AG04449 (cell line): ENCODE results near the gene BMP8B.
"Not testable (repeated sequence)": the region's sequence is repeated elsewhere in the genome, so short reads cannot be mapped to it uniquely, and the experiment has no call there.

ENCODE experiments used
- CTCF ChIA-PET: fragments of 350-600 bp; formaldehyde crosslinking; extraction: SDS; loops from one replicate; lab custom pipeline; 2021; ENCODE audit warnings: antibody characterized with exemption; lab: Yijun Ruan, JAX
- POLR2A ChIA-PET: fragments of 400-600, 350-600 bp; formaldehyde crosslinking; extraction: SDS; loops from one replicate; lab custom pipeline; 2020; ENCODE audit warnings: antibody characterized with exemption, inconsistent platforms; lab: Yijun Ruan, JAX
- DNase-seq: peaks from one replicate; pipeline ENCODE4 v3.0.0-alpha.2; 2010; ENCODE audit warnings: low read depth, low spot score
- H3K4me3 ChIP-seq: 2 replicates; pipeline ENCODE4 v1.5.1; 2011; ENCODE audit warnings: low read depth, mild to moderate bottlenecking, control low read depth, low read length
- TF ChIP-seq, protein P1 (sequence below): IDR thresholded peaks from one replicate; pipeline ENCODE4 v1.5.1; 2011; ENCODE audit warnings: mild to moderate bottlenecking, moderate library complexity, low read length, control low read depth, inconsistent platforms; ENCODE audit not compliant: insufficient read depth; ENCODE audit errors: missing control alignments

BMP8B gene

DNA sequence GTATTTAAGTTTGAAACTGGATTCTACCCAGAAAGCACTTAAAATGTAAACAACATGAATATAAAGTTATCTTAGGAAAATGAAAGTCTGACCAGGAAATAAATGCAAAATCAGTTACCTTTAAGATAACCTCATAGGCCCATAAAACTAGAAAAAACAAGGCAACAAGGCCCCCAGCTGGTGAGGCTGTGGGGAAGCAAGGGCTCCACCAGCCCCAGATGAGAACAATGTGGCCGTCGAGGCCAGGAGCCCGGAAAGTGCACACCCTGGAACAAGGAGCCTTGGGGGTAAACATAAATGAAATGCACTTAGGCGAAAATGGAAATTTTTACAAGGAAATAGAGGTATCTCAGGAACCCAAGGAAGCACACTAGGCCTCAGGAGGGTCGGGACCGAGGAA, 37.9 kb upstream of the BMP8B start:
- no peak for DNase-seq
- TF ChIP-seq, protein P1, sequence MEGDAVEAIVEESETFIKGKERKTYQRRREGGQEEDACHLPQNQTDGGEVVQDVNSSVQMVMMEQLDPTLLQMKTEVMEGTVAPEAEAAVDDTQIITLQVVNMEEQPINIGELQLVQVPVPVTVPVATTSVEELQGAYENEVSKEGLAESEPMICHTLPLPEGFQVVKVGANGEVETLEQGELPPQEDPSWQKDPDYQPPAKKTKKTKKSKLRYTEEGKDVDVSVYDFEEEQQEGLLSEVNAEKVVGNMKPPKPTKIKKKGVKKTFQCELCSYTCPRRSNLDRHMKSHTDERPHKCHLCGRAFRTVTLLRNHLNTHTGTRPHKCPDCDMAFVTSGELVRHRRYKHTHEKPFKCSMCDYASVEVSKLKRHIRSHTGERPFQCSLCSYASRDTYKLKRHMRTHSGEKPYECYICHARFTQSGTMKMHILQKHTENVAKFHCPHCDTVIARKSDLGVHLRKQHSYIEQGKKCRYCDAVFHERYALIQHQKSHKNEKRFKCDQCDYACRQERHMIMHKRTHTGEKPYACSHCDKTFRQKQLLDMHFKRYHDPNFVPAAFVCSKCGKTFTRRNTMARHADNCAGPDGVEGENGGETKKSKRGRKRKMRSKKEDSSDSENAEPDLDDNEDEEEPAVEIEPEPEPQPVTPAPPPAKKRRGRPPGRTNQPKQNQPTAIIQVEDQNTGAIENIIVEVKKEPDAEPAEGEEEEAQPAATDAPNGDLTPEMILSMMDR = no peak
- no peak overlapping the region for H3K4me3 ChIP-seq
- CTCF ChIA-PET = interaction anchor here (0.8 to 16.9 kb wide), 9 partner anchors 11 to 205 kb away, joined by 3 to 191 read pairs (median 5); partner anchors contain the start of gene MYCL
- POLR2A ChIA-PET = no interaction called here

DNA sequence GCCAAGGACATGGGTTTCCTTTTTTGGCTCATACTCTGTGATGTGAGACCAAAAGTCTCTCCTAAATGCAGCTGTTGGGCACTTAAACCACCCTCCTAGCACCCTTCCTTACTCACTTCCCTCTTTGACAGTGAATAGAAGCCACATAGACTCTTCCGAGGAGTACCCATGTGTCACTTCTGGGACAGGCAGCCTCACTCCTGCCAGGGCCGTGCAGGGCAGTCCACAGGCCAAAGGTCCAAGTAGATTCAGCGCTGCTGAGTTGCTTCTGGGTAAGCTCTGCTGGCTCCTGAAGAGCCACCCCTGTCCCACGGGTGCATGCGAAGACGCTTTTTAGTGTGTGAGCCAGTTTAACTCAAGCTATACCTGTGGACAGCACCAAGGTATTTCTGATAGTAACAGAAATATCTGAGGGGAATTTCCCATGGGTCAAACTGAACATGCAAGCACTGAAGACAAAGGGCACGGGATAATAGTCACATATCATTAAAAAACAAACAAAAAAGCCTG, 36.8 kb upstream of the BMP8B start:
- TF ChIP-seq, protein P1 = no peak
- no peak for DNase-seq
- CTCF ChIA-PET = interaction anchor here (2.6 to 16.9 kb wide), 2 partner anchors 10 to 74 kb away, joined by 12 to 191 read pairs; partner anchors contain the start of gene MYCL

DNA sequence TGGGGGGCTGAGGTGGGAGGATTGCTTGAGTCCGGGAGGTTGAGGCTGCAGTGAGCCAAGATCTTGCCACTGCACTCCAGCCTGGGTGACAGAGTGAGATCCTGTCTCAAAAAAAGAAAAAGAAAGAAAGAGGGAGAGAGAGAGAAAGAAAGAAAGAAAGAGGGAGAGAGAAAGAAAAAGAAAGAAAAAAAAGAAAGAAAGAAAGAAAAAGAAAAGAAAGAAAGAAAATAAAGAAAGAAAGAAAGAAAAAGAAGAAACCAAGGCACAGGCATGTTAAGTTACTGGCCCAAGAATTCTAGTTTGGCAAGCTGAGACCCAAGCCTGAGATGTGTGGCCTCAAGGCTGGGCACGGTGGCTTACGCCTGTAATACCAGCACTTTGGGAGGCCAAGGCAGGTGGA, 34.8 kb upstream of the BMP8B start:
- H3K4me3 ChIP-seq, POLR2A ChIA-PET, DNase-seq: not testable (repeated sequence)
- CTCF ChIA-PET = interaction anchor here (0.8 to 16.9 kb wide), 4 partner anchors 13 to 149 kb away, joined by 3 to 206 read pairs (median 102); partner anchors contain the start of gene MYCL

More for the DNA sequence above, 36.8 kb upstream of the BMP8B start:
- POLR2A ChIA-PET = no interaction called here
- no peak overlapping the region for H3K4me3 ChIP-seq

DNA sequence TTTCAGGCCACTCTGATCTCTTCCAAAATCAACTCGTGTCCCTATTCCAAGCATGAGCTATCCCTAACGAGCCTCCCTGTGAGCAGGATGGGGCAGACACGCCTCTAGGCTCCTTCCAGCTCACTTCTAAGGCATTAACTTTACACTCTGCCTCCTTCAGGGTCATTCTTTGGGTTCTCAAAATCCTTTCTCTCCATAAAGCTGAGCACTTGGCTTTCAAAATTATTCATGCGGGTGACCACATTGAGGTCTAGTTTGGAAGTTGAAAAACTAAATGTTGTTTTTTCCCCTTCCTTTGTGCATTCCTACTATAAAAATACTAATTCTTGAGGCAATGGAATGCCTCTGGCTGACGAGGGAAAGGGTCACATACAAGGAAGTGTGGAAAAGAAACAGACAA, 33.5 kb upstream of the BMP8B start:
- ChIA-PET CTCF (interaction anchor here (1.2 to 16.9 kb wide), 6 partner anchors 11 to 210 kb away, joined by 3 to 206 read pairs (median 12); partner anchors contain the start of gene MYCL), POLR2A (interaction anchor here (0.7 to 1.2 kb wide), 2 partner anchors 24 to 586 kb away, joined by 3 to 4 read pairs; no protein-coding TSS in a partner anchor)
- H3K4me3 ChIP-seq = no peak overlapping the region
- DNase-seq = no peak
- TF ChIP-seq, protein P1 = no peak

DNA sequence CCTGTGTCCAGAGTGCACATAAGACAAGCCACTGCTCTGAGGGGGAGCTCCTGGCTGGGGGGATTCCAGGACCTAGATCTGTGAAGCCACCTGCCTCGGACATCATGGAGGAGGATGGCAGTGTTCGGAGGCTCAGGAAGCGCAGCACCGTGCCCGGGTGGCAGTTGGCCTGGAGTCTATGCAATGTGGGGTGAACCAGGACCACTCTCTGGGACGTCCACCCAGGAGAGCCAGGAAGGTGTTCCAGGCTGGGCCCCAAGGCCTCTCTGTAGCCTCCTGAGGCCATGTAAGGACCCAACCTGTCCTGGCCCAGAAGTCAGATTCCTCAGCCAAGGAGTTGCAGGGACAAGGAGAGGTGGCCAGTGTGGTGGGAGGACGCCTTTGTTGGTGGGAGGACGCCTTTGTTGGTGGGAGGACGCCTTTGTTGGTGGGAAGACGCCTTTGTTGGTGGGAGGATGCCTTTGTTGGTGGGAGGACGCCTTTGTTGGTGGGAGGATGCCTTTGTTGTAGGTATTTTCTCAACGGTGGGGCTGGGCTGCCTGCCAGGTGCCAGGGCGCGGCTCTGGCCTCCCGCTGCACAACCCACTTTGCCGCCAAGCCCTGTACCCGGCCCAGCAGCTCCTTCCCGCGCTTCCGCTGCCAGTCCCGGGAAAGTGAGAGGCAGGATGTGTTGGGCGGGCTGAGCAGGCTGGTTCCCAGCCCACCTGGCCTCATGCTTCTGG, 30.6 kb upstream of the BMP8B start:
- ChIA-PET POLR2A (no interaction called here), CTCF (interaction anchor here (0.8 to 16.9 kb wide), 14 partner anchors 9 to 216 kb away, joined by 3 to 206 read pairs (median 6); partner anchors contain the start of gene MYCL)
- TF ChIP-seq, protein P1 = no peak
- DNase-seq = no peak
- H3K4me3 ChIP-seq = no peak overlapping the region

DNA sequence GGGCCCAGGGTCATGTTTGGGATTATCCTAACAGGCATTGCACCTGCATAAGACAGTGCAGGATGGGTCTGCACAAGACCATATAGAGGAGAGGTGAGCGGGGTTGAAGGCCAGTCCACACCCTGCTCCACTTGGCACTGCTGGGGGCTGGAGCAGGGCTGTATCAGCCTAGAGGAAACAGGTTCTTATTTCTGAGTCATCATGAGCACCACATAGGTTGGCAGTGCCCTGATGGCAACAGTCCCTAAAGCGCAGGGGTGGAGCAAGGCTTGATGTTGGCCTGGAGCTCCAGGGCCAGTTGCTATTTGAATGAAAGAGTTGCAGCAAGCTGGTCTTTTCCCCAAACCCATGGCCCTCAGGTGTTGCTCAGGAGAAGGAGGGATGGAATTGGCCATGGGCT, 29.8 kb upstream of the BMP8B start:
- ChIA-PET CTCF (interaction anchor here (0.7 to 16.9 kb wide), 15 partner anchors 9 to 216 kb away, joined by 3 to 206 read pairs (median 12); partner anchors contain the start of gene MYCL), POLR2A (no interaction called here)
- TF ChIP-seq, protein P1 = no peak
- no peak for DNase-seq
- no peak overlapping the region for H3K4me3 ChIP-seq

DNA sequence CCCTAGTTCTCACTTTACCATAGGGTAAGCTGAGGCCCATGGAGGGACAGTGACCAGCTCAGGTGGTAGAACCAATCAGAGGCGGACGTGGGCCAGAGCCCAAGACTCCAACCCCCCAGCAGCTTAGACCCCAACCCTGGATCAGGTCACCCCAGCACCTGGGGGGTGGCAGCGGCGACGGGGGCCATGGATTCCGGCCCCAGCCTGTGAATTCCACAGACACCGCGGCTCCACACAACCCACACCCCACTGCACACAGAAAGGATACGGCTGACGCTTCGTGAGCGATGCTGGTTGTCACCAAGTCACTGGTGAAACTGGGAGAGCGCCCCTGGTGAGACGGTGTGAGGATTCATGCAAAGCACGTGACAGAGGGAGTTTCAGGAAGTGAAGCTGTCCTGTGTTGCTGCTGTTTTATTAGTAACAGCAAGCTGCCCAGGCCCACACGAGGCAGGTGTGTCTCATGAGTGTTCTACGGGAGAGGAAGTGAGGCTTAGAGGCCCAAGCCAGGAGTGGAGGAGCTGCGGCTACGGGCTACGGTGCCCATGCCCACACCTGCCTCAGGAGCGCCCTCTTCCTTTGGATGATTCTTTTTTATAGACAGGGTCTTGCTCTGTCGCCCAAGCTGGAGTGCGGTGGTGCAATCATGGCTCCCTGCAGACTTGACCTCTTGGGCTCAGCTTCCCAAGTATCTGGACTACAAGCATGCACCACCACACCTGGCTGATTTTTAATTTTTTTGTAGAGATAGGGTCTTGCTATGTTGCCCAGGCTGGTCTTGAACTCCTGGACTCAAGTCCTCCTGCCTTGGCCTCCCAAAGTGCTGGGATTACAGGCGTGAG, 28.6 kb upstream of the BMP8B start:
- H3K4me3 ChIP-seq, DNase-seq, POLR2A ChIA-PET: not testable (repeated sequence)
- CTCF ChIA-PET = interaction anchor here (0.7 to 16.9 kb wide), 23 partner anchors 11 to 215 kb away, joined by 3 to 206 read pairs (median 5); partner anchors contain the start of gene MYCL
